ENCODE measurements around the gene ZHX3.
"Not testable (repeated sequence)": the region's sequence is repeated elsewhere in the genome, so short reads cannot be mapped to it uniquely, and the experiment has no call there.

Gene ZHX3

GRCh38 chr20:41242807-41243206 is 74.7 kb downstream of the ZHX3 start:
- Histone ChIP-seq H3K27me3 (ENCODE audit: control insufficient read depth, insufficient read depth, low read length) (no peaks in the 10 kb centered on the region), H3K4me3 (ENCODE audit: low read depth, low read length) (no peak overlapping the region), H3K9ac (no peak overlapping the region), H2AFZ (no peak overlapping the region), H3K27ac (no peak overlapping the region), H3K79me2 (peaks cover 23% of the 10 kb centered on the region), H3K36me3 (ENCODE audit: control insufficient read depth, insufficient read depth, low read length) (no peaks in the 10 kb centered on the region), H3K4me1 (peaks cover 7% of the 10 kb centered on the region), H3K9me3 (ENCODE audit: control insufficient read depth, low read length) (no peaks in the 10 kb centered on the region), H3K4me2 (ENCODE audit: low read length) (no peak overlapping the region)
- TF ChIP-seq CTCF (IDR thresholded peaks at IDR 0.05): no peak

GRCh38 chr20:41242352-41242751 is 75.2 kb downstream of the ZHX3 start:
- Histone ChIP-seq H2AFZ (no peak overlapping the region), H3K4me1 (peaks cover 4% of the 10 kb centered on the region), H3K79me2 (peaks cover 23% of the 10 kb centered on the region), H3K27ac (no peak overlapping the region), H3K9me3 (ENCODE audit: control insufficient read depth, low read length) (no peaks in the 10 kb centered on the region), H3K27me3 (ENCODE audit: control insufficient read depth, insufficient read depth, low read length) (no peaks in the 10 kb centered on the region), H3K9ac (no peak overlapping the region), H3K4me3 (ENCODE audit: low read depth, low read length) (no peak overlapping the region), H3K36me3 (ENCODE audit: control insufficient read depth, insufficient read depth, low read length) (no peaks in the 10 kb centered on the region), H3K4me2 (ENCODE audit: low read length) (no peak overlapping the region)
- TF ChIP-seq CTCF (IDR thresholded peaks at IDR 0.05): no peak

GRCh38 chr20:41237233-41237632 is 80.3 kb downstream of the ZHX3 start:
- not testable (repeated sequence) for H3K27me3 ChIP-seq (ENCODE audit: control insufficient read depth, insufficient read depth, low read length); H3K27ac ChIP-seq; H3K36me3 ChIP-seq (ENCODE audit: control insufficient read depth, insufficient read depth, low read length); H3K4me3 ChIP-seq (ENCODE audit: low read depth, low read length); H3K9me3 ChIP-seq (ENCODE audit: control insufficient read depth, low read length); H3K9ac ChIP-seq; H3K79me2 ChIP-seq; H2AFZ ChIP-seq; H3K4me2 ChIP-seq (ENCODE audit: low read length)
- peaks cover 12% of the 10 kb centered on the region for H3K4me1 ChIP-seq

GRCh38 chr20:41236818-41237217 is 80.7 kb downstream of the ZHX3 start:
- not testable (repeated sequence) for H3K79me2 ChIP-seq

GRCh38 chr20:41234546-41234945 is 83.0 kb downstream of the ZHX3 start:
- Histone ChIP-seq H3K27ac (peak overlapping the region; percentile 34), H3K9me3 (ENCODE audit: control insufficient read depth, low read length) (no peaks in the 10 kb centered on the region), H3K79me2 (peaks cover 7% of the 10 kb centered on the region), H3K4me2 (ENCODE audit: low read length) (no peak overlapping the region), H3K4me3 (ENCODE audit: low read depth, low read length) (no peak overlapping the region), H3K27me3 (ENCODE audit: control insufficient read depth, insufficient read depth, low read length) (no peaks in the 10 kb centered on the region), H3K36me3 (ENCODE audit: control insufficient read depth, insufficient read depth, low read length) (no peaks in the 10 kb centered on the region), H3K4me1 (peaks cover 15% of the 10 kb centered on the region), H3K9ac (no peak overlapping the region), H2AFZ (peak overlapping the region; percentile 9)
- TF ChIP-seq CTCF (IDR thresholded peaks at IDR 0.05): no peak

More at GRCh38 chr20:41236818-41237217, 80.7 kb downstream of the ZHX3 start:
- not testable (repeated sequence) for H3K9ac ChIP-seq; H3K27ac ChIP-seq; H3K36me3 ChIP-seq (ENCODE audit: control insufficient read depth, insufficient read depth, low read length); H3K4me3 ChIP-seq (ENCODE audit: low read depth, low read length); H3K27me3 ChIP-seq (ENCODE audit: control insufficient read depth, insufficient read depth, low read length); H3K4me2 ChIP-seq (ENCODE audit: low read length); H3K9me3 ChIP-seq (ENCODE audit: control insufficient read depth, low read length); H2AFZ ChIP-seq
- H3K4me1 ChIP-seq: peaks cover 15% of the 10 kb centered on the region

GRCh38 chr20:41234041-41234440 is 83.5 kb downstream of the ZHX3 start:
- no peak for TF ChIP-seq CTCF (IDR thresholded peaks at IDR 0.05)
- Histone ChIP-seq H3K4me2 (ENCODE audit: low read length) (no peak overlapping the region), H3K9me3 (ENCODE audit: control insufficient read depth, low read length) (no peaks in the 10 kb centered on the region), H3K27ac (peak overlapping the region; percentile 34), H3K9ac (no peak overlapping the region), H3K79me2 (peaks cover 7% of the 10 kb centered on the region), H3K36me3 (ENCODE audit: control insufficient read depth, insufficient read depth, low read length) (no peaks in the 10 kb centered on the region), H3K4me3 (ENCODE audit: low read depth, low read length) (no peak overlapping the region), H3K4me1 (peaks cover 15% of the 10 kb centered on the region), H3K27me3 (ENCODE audit: control insufficient read depth, insufficient read depth, low read length) (no peaks in the 10 kb centered on the region), H2AFZ (no peak overlapping the region)
